Activated CD8-positive, alpha-beta memory T cell treated with anti-CD3 and anti-CD28 coated beads for 1 hour (primary cell): Measurements from ENCODE around the gene PSMB2.
"Not testable (repeated sequence)": the region's sequence is repeated elsewhere in the genome, so short reads cannot be mapped to it uniquely, and the experiment has no call there.

Experiments used
- DNase-seq, 2 donors: peaks; one replicate each; pipeline ENCODE4 v3.0.0-alpha.2; 2020; ENCODE audit warnings: low read depth in 1 of 2; ENCODE audit errors: extremely low read depth in 1 of 2

PSMB2 gene

GRCh38 chr1:35594005-35594760 is 47.1 kb downstream of the PSMB2 start:
- DNase-seq, result no peak

GRCh38 chr1:35592991-35593769 is 48.1 kb downstream of the PSMB2 start:
- no peak for DNase-seq

- no peak for DNase-seq
These were observed 50.1 kb downstream of the PSMB2 start for GRCh38 chr1:35591211-35591610.

GRCh38 chr1:35590476-35591040 is 50.8 kb downstream of the PSMB2 start:
- DNase-seq, result no peak

GRCh38 chr1:35589516-35590427 is 51.6 kb downstream of the PSMB2 start:
- DNase-seq, result no peak

GRCh38 chr1:35588197-35588910 is 53.0 kb downstream of the PSMB2 start:
- no peak for DNase-seq

- DNase-seq, result no peak
These were observed 53.6 kb downstream of the PSMB2 start for GRCh38 chr1:35587736-35588135.

- DNase-seq, result no peak
These were observed 54.5 kb downstream of the PSMB2 start for GRCh38 chr1:35586808-35587207.

GRCh38 chr1:35585805-35586204 is 55.5 kb downstream of the PSMB2 start:
- not testable (repeated sequence) for DNase-seq

GRCh38 chr1:35585281-35585680 is 56.0 kb downstream of the PSMB2 start:
- DNase-seq, result no peak

GRCh38 chr1:35581621-35582020 is 59.7 kb downstream of the PSMB2 start:
- DNase-seq, result not testable (repeated sequence)

GRCh38 chr1:35580949-35581388 is 60.4 kb downstream of the PSMB2 start:
- no peak for DNase-seq

- peak in 1 of 2 donors; percentile 45 for DNase-seq
These were observed 64.0 kb downstream of the PSMB2 start for GRCh38 chr1:35577071-35577998.

GRCh38 chr1:35576766-35577070 is 64.6 kb downstream of the PSMB2 start:
- DNase-seq, result not testable (repeated sequence)

- DNase-seq, result no peak
These were observed 65.1 kb downstream of the PSMB2 start for GRCh38 chr1:35576061-35576765.

- DNase-seq, result no peak
These were observed 65.8 kb downstream of the PSMB2 start for GRCh38 chr1:35575416-35575958.

- DNase-seq, result no peak
These were observed 66.5 kb downstream of the PSMB2 start for GRCh38 chr1:35574655-35575415.
